Measurements from ENCODE around the gene RAB11FIP4. TPM values are rescaled to one million over a fixed set of nuclear protein-coding genes. Genes with fewer than 3 reads are reported as not detected.

Gene RAB11FIP4
- total RNA-seq, 1 donor = under 0.01 TPM

DNA sequence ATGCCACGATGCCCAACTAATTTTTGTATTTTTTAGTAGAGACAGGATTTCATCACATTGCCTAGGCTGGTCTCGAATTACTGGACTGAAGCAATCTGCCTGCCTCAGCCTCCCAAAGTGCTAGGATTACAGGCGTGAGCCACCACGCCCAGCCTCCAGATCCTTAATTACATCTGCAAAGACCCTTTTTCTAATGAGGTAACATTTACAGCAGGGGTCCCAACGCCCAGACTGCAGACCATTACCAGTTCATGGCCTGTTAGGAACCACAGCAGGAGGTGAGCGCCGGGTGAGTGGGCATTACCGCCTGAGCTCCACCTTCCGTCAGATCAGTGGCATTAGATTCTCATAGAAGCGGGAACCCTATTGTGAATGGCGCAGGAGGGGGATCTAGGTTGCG is 4.0 kb upstream of the RAB11FIP4 start:
- no peak for DNase-seq (ENCODE audit: low read depth)
- H3K4me3 ChIP-seq (ENCODE audit: low read depth, low read length) = no peak overlapping the region
- TF ChIP-seq, protein P1, sequence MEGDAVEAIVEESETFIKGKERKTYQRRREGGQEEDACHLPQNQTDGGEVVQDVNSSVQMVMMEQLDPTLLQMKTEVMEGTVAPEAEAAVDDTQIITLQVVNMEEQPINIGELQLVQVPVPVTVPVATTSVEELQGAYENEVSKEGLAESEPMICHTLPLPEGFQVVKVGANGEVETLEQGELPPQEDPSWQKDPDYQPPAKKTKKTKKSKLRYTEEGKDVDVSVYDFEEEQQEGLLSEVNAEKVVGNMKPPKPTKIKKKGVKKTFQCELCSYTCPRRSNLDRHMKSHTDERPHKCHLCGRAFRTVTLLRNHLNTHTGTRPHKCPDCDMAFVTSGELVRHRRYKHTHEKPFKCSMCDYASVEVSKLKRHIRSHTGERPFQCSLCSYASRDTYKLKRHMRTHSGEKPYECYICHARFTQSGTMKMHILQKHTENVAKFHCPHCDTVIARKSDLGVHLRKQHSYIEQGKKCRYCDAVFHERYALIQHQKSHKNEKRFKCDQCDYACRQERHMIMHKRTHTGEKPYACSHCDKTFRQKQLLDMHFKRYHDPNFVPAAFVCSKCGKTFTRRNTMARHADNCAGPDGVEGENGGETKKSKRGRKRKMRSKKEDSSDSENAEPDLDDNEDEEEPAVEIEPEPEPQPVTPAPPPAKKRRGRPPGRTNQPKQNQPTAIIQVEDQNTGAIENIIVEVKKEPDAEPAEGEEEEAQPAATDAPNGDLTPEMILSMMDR (IDR thresholded peaks at IDR 0.05; ENCODE audit: insufficient read depth, low read depth, low read length) = no peak

DNA sequence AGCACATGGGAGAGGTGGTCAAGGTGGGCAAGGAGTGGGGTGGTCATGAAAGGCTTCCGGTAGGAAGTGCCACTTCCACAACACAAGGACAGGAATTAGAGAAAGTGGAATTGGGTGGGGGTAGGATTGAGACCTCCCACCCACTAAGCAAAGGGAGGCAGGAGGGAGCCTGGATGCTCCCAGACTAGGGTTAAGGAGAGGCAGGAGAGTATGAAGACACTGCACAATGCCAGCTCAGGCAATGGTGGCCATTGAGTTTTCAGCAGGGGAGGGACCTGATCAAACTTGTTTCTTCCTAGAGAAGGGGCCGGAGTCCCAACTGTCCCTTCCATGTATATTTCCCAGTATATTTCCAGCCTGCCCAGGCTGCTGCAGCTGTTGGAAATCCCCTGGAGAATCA is 3.1 kb upstream of the RAB11FIP4 start:
- no peak for DNase-seq (ENCODE audit: low read depth)
- TF ChIP-seq, protein P1 (IDR thresholded peaks at IDR 0.05; ENCODE audit: insufficient read depth, low read depth, low read length) = no peak
- no peak overlapping the region for H3K4me3 ChIP-seq (ENCODE audit: low read depth, low read length)

GRCh38 chr17:31388770-31389656 is 2.5 kb upstream of the RAB11FIP4 start:
- TF ChIP-seq, protein P1 (IDR thresholded peaks at IDR 0.05; ENCODE audit: insufficient read depth, low read depth, low read length) = peak; percentile 73
- peak; percentile 7 for DNase-seq (ENCODE audit: low read depth)
- no peak overlapping the region for H3K4me3 ChIP-seq (ENCODE audit: low read depth, low read length)

DNA sequence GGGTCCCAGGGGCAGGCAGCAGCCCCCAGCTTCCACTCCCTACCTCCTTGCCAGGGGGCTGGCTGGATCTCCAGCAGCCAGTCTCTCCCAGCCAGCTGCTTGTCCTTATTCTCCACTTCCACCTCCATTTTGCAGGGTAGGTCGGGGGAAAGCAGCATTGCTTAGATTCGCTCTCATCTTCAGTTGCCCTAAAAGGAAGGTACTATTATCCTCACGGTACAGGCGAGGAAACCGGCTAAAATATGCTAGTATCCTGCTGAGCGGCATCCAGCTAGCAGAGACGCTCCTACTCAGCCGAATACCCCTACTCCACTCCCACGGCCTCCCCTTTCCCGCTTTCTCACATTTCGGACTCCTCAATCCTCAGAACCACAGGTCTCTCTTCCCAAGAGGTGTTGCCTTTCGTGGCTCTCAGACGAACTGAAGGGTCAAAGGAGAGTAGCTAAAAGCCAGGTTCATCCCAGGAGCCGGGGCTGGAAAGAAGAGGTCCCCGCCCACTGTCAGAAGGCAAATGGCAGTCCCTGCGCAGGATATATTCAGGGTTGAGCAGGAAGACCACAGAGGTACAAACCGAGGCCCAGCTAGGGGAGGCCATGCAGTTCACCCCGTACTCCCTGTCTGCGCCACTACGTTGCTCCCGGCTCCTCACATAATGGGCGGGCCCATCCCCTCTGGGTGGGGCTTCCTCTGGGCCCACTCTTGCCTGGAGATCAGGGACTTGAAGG is 1.7 kb upstream of the RAB11FIP4 start:
- no peak for DNase-seq (ENCODE audit: low read depth)

GRCh38 chr17:31390426-31390747 is 1.1 kb upstream of the RAB11FIP4 start:
- TF ChIP-seq, protein P1 (IDR thresholded peaks at IDR 0.05; ENCODE audit: insufficient read depth, low read depth, low read length) = no peak
- no peak for DNase-seq (ENCODE audit: low read depth)
- H3K4me3 ChIP-seq (ENCODE audit: low read depth, low read length) = no peak overlapping the region

More for the DNA sequence above, 1.7 kb upstream of the RAB11FIP4 start:
- TF ChIP-seq, protein P1 (IDR thresholded peaks at IDR 0.05; ENCODE audit: insufficient read depth, low read depth, low read length) = no peak
- H3K4me3 ChIP-seq (ENCODE audit: low read depth, low read length) = no peak overlapping the region

GRCh38 chr17:31390748-31391495 is 553 bp upstream of the RAB11FIP4 start:
- DNase-seq (ENCODE audit: low read depth) = no peak
- H3K4me3 ChIP-seq (ENCODE audit: low read depth, low read length) = peak overlapping the region; percentile 40

More at GRCh38 chr17:31390748-31391495, 553 bp upstream of the RAB11FIP4 start:
- TF ChIP-seq, protein P1 (IDR thresholded peaks at IDR 0.05; ENCODE audit: insufficient read depth, low read depth, low read length) = no peak

Measured in fibroblast of villous mesenchyme (primary cell).